Activated CD4-positive, alpha-beta T cell treated with anti-CD3 and anti-CD28 coated beads for 36 hours (primary cell): Measurements from ENCODE around the gene PTH. TPM values are rescaled to one million over a fixed set of nuclear protein-coding genes. Genes with fewer than 3 reads are reported as not detected.

Experiments used
- ATAC-seq: fragments of 200-7000 bp; cut with Tn5 transposase; one replicate; pipeline ENCODE4 v1.10.0; 2021; ENCODE audit warnings: mild to moderate bottlenecking, moderate library complexity
- CTCF ChIA-PET: fragments of 350-600 bp; sonication (Branson Sonifier 250); formaldehyde crosslinking; loops from one replicate; lab custom pipeline; 2021; ENCODE audit warnings: antibody characterized with exemption; lab: Charles Lee
- POLR2A ChIA-PET: fragments of 350-600 bp; sonication (Branson Sonifier 250); formaldehyde crosslinking; loops from one replicate; lab custom pipeline; 2021; ENCODE audit warnings: antibody characterized with exemption, inconsistent platforms; lab: Charles Lee
- DNase-seq: peaks from one replicate; pipeline ENCODE4 v3.0.0-alpha.2; 2020
- H3K27ac Mint-ChIP-seq: one replicate; pipeline ENCODE4 v1.8.0; 2021; ENCODE audit warnings: mixed read lengths
- H3K27me3 Mint-ChIP-seq: one replicate; pipeline ENCODE4 v1.8.0; 2021; ENCODE audit warnings: mixed read lengths
- H3K36me3 Mint-ChIP-seq: one replicate; pipeline ENCODE4 v1.8.0; 2021; ENCODE audit warnings: low read depth, mixed read lengths
- H3K4me1 Mint-ChIP-seq: one replicate; pipeline ENCODE4 v1.8.0; 2021; ENCODE audit warnings: mixed read lengths
- H3K4me3 Mint-ChIP-seq: one replicate; pipeline ENCODE4 v1.8.0; 2021; ENCODE audit warnings: mild to moderate bottlenecking, moderate library complexity, mixed read lengths
- H3K9me3 Mint-ChIP-seq: one replicate; pipeline ENCODE4 v1.8.0; 2021; ENCODE audit warnings: low read depth, mixed read lengths
- intact Hi-C, 2 experiments: fragments of 100-400 bp; cut with DNase I in 1 of 2; cut with micrococcal nuclease in 1 of 2; formaldehyde crosslinking; loops; one replicate each; pipeline versions ENCODE4 v1.14.2 to v1.15.1; 2022 to 2024; cut with DNase I, micrococcal nuclease
- total RNA-seq, 2 experiments: library from RNA; stranded (reverse); gene quantifications; one replicate each; pipeline ENCODE4 v1.2.3, GENCODE V29; 2021

PTH gene
- total RNA-seq: not detected

GRCh38 chr11:13495929-13496328, at the start of gene PTH:
Gene PTH, minus strand, starts transcription at chr11:13495997. Its CDS starts 3,142 bp downstream, at chr11:13492855.
- no peaks in the 10 kb centered on the region for H3K9me3 Mint-ChIP-seq
- ChIA-PET CTCF (no interaction called here), POLR2A (no interaction called here)
- no peak for ATAC-seq
- H3K27ac Mint-ChIP-seq: no peak within 1 kb of the TSS
- no peak for DNase-seq
- peaks cover 16% of the 10 kb centered on the region for H3K27me3 Mint-ChIP-seq
- no peaks in the 10 kb centered on the region for H3K4me1 Mint-ChIP-seq
- H3K4me3 Mint-ChIP-seq: no peak within 1 kb of the TSS
- no peaks in the 10 kb centered on the region for H3K36me3 Mint-ChIP-seq
- intact Hi-C loops: no loop called here

- H3K4me3 Mint-ChIP-seq: no peak overlapping the region
- no peak for ATAC-seq
Observed at GRCh38 chr11:13538044-13538443, 42.2 kb upstream of the PTH start.

GRCh38 chr11:13535819-13536218, 40.0 kb upstream of the PTH start:
- no peak for DNase-seq
- ChIA-PET POLR2A (no interaction called here), CTCF (no interaction called here)
- intact Hi-C loops: no loop called here
- Mint-ChIP-seq H3K4me1 (no peaks in the 10 kb centered on the region), H3K9me3 (peaks cover 10% of the 10 kb centered on the region), H3K4me3 (no peak overlapping the region), H3K27me3 (no peaks in the 10 kb centered on the region), H3K27ac (no peak overlapping the region), H3K36me3 (no peaks in the 10 kb centered on the region)
- ATAC-seq: no peak

More at GRCh38 chr11:13538044-13538443, 42.2 kb upstream of the PTH start:
- no peak for DNase-seq
- CTCF ChIA-PET: interaction anchor here (0.6 kb wide), 1 partner anchor 10 kb away, joined by 3 read pairs; no protein-coding TSS in a partner anchor
- Mint-ChIP-seq H3K4me1 (no peaks in the 10 kb centered on the region), H3K27ac (no peak overlapping the region), H3K9me3 (peaks cover 12% of the 10 kb centered on the region), H3K27me3 (peaks cover 4% of the 10 kb centered on the region), H3K36me3 (no peaks in the 10 kb centered on the region)
- POLR2A ChIA-PET: no interaction called here
- intact Hi-C loops: no loop called here

GRCh38 chr11:13534358-13534757, 38.6 kb upstream of the PTH start:
- Mint-ChIP-seq H3K4me1 (no peaks in the 10 kb centered on the region), H3K27me3 (no peaks in the 10 kb centered on the region), H3K27ac (no peak overlapping the region), H3K9me3 (peaks cover 10% of the 10 kb centered on the region), H3K36me3 (no peaks in the 10 kb centered on the region), H3K4me3 (no peak overlapping the region)
- CTCF ChIA-PET: no interaction called here
- POLR2A ChIA-PET: no interaction called here
- intact Hi-C loops: no loop called here
- no peak for DNase-seq
- ATAC-seq: no peak

- Mint-ChIP-seq H3K36me3 (no peaks in the 10 kb centered on the region), H3K4me1 (no peaks in the 10 kb centered on the region), H3K27ac (no peak overlapping the region), H3K4me3 (no peak overlapping the region), H3K27me3 (peaks cover 4% of the 10 kb centered on the region), H3K9me3 (peaks cover 3% of the 10 kb centered on the region)
- intact Hi-C loops: no loop called here
- ChIA-PET POLR2A (interaction anchor here (0.6 kb wide), 1 partner anchor 626 kb away, joined by 5 read pairs; no protein-coding TSS in a partner anchor), CTCF (interaction anchor here (0.6 to 0.7 kb wide), 3 partner anchors 10 to 655 kb away, joined by 3 read pairs; no protein-coding TSS in a partner anchor)
- ATAC-seq (no peak), DNase-seq (no peak)
Observed at GRCh38 chr11:13525257-13525656, 29.5 kb upstream of the PTH start.

GRCh38 chr11:13503393-13503792, 7.6 kb upstream of the PTH start:
- CTCF ChIA-PET: interaction anchor here (0.9 to 1.3 kb wide), 2 partner anchors 16 to 29 kb away, joined by 4 read pairs; no protein-coding TSS in a partner anchor
- no peak overlapping the region for H3K27ac Mint-ChIP-seq
- H3K4me3 Mint-ChIP-seq: no peak overlapping the region
- no peak for DNase-seq
- no peaks in the 10 kb centered on the region for H3K36me3 Mint-ChIP-seq
- peaks cover 22% of the 10 kb centered on the region for H3K27me3 Mint-ChIP-seq
- no peak for ATAC-seq
- H3K4me1 Mint-ChIP-seq: no peaks in the 10 kb centered on the region
- intact Hi-C loops: no loop called here
- POLR2A ChIA-PET: no interaction called here
- no peaks in the 10 kb centered on the region for H3K9me3 Mint-ChIP-seq

GRCh38 chr11:13502492-13502891, 6.7 kb upstream of the PTH start:
- no peaks in the 10 kb centered on the region for H3K36me3 Mint-ChIP-seq
- CTCF ChIA-PET: no interaction called here
- intact Hi-C loops: no loop called here
- ATAC-seq (no peak), DNase-seq (no peak)
- POLR2A ChIA-PET: no interaction called here
- H3K27me3 Mint-ChIP-seq: peaks cover 25% of the 10 kb centered on the region
- no peaks in the 10 kb centered on the region for H3K9me3 Mint-ChIP-seq
- no peak overlapping the region for H3K27ac Mint-ChIP-seq
- H3K4me3 Mint-ChIP-seq: no peak overlapping the region
- H3K4me1 Mint-ChIP-seq: no peaks in the 10 kb centered on the region

GRCh38 chr11:13494051-13494450, 1.7 kb downstream of the PTH start:
- CTCF ChIA-PET: no interaction called here
- Mint-ChIP-seq H3K4me3 (no peak overlapping the region), H3K4me1 (no peaks in the 10 kb centered on the region), H3K27me3 (peaks cover 10% of the 10 kb centered on the region), H3K27ac (no peak overlapping the region), H3K36me3 (no peaks in the 10 kb centered on the region), H3K9me3 (no peaks in the 10 kb centered on the region)
- intact Hi-C loops: no loop called here
- no peak for ATAC-seq
- DNase-seq: no peak
- POLR2A ChIA-PET: no interaction called here

GRCh38 chr11:13487661-13488030, 8.2 kb downstream of the PTH start:
- Mint-ChIP-seq H3K27ac (peak overlapping the region; percentile 71), H3K4me3 (peak overlapping the region; percentile 50), H3K36me3 (no peaks in the 10 kb centered on the region), H3K4me1 (peaks cover 4% of the 10 kb centered on the region), H3K9me3 (peaks cover 1% of the 10 kb centered on the region), H3K27me3 (no peaks in the 10 kb centered on the region)
- POLR2A ChIA-PET: interaction anchor here (0.5 to 0.7 kb wide), 2 partner anchors 666 to 1094 kb away, joined by 3 to 6 read pairs; no protein-coding TSS in a partner anchor
- CTCF ChIA-PET: interaction anchor here (0.7 to 2.0 kb wide), 9 partner anchors 9 to 27 kb away, joined by 3 to 15 read pairs (median 4); partner anchors contain the start of gene BTBD10
- DNase-seq (peak; percentile 15), ATAC-seq (peak; percentile 75)
- intact Hi-C loops: loop anchor here (2.0 to 10.0 kb wide), 2 partner anchors 761 to 1747 kb away; no protein-coding TSS in a partner anchor

GRCh38 chr11:13486926-13487660, 8.7 kb downstream of the PTH start:
- DNase-seq (peak; percentile 80), ATAC-seq (peak; percentile 93)
- H3K27ac Mint-ChIP-seq: peak overlapping the region; percentile 71
- peak overlapping the region; percentile 50 for H3K4me3 Mint-ChIP-seq
- H3K4me1 Mint-ChIP-seq: peaks cover 4% of the 10 kb centered on the region
- H3K27me3 Mint-ChIP-seq: peaks cover 1% of the 10 kb centered on the region
- intact Hi-C loops: loop anchor here (2.0 to 10.0 kb wide), 2 partner anchors 762 to 1748 kb away; no protein-coding TSS in a partner anchor
- CTCF ChIA-PET: interaction anchor here (0.6 to 2.0 kb wide), 10 partner anchors 10 to 434 kb away, joined by 3 to 15 read pairs (median 4); partner anchors contain the start of gene BTBD10
- POLR2A ChIA-PET: interaction anchor here (0.7 kb wide), 1 partner anchor 1095 kb away, joined by 6 read pairs; no protein-coding TSS in a partner anchor
- H3K9me3 Mint-ChIP-seq: peaks cover 1% of the 10 kb centered on the region
- H3K36me3 Mint-ChIP-seq: no peaks in the 10 kb centered on the region

- Mint-ChIP-seq H3K4me3 (no peak overlapping the region), H3K27me3 (peaks cover 21% of the 10 kb centered on the region), H3K36me3 (no peaks in the 10 kb centered on the region), H3K27ac (no peak overlapping the region), H3K9me3 (peaks cover 4% of the 10 kb centered on the region), H3K4me1 (no peaks in the 10 kb centered on the region)
- no peak for DNase-seq
- POLR2A ChIA-PET: no interaction called here
- intact Hi-C loops: loop anchor here in 1 of 2 experiments (10.0 kb wide), 1 partner anchor 1755 kb away; no protein-coding TSS in a partner anchor
- CTCF ChIA-PET: no interaction called here
- ATAC-seq: no peak
Observed at GRCh38 chr11:13480198-13480597, 15.6 kb downstream of the PTH start.
